Body of pancreas (tissue), 4 donors: Measurements from ENCODE around the gene NLRP3.

Experiments
- POLR2A ChIP-seq, 3 donors: fragments of 450-650 bp; IDR thresholded peaks; one replicate each; pipeline ENCODE4 v1.6.1; 2016; ENCODE audit warnings: antibody characterized with exemption in 3 of 3, mild to moderate bottlenecking in 2 of 3
- TF ChIP-seq, protein P1 (sequence below), 7 experiments: fragments of 450-650 bp in 4 of 7; fragments of 200-600 bp in 3 of 7; sonication (generic) in 3 of 7; IDR thresholded peaks; one replicate each; pipeline ENCODE4 v1.5.1; 2016 to 2019; ENCODE audit warnings: antibody characterized with exemption in 7 of 7

- TF ChIP-seq, protein P1, sequence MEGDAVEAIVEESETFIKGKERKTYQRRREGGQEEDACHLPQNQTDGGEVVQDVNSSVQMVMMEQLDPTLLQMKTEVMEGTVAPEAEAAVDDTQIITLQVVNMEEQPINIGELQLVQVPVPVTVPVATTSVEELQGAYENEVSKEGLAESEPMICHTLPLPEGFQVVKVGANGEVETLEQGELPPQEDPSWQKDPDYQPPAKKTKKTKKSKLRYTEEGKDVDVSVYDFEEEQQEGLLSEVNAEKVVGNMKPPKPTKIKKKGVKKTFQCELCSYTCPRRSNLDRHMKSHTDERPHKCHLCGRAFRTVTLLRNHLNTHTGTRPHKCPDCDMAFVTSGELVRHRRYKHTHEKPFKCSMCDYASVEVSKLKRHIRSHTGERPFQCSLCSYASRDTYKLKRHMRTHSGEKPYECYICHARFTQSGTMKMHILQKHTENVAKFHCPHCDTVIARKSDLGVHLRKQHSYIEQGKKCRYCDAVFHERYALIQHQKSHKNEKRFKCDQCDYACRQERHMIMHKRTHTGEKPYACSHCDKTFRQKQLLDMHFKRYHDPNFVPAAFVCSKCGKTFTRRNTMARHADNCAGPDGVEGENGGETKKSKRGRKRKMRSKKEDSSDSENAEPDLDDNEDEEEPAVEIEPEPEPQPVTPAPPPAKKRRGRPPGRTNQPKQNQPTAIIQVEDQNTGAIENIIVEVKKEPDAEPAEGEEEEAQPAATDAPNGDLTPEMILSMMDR (IDR thresholded peaks at IDR 0.05), result no peak
- no peak for TF ChIP-seq POLR2A (IDR thresholded peaks at IDR 0.05)
Observed at GRCh38 chr1:247491328-247491727, 75.4 kb downstream of the NLRP3 start.
